Fibroblast of skin of scalp (primary cell): ENCODE data around the gene DENND2D.

Experiments
- DNase-seq: peaks from one replicate; pipeline ENCODE4 v3.0.0-alpha.2; 2013

Gene DENND2D

DNA sequence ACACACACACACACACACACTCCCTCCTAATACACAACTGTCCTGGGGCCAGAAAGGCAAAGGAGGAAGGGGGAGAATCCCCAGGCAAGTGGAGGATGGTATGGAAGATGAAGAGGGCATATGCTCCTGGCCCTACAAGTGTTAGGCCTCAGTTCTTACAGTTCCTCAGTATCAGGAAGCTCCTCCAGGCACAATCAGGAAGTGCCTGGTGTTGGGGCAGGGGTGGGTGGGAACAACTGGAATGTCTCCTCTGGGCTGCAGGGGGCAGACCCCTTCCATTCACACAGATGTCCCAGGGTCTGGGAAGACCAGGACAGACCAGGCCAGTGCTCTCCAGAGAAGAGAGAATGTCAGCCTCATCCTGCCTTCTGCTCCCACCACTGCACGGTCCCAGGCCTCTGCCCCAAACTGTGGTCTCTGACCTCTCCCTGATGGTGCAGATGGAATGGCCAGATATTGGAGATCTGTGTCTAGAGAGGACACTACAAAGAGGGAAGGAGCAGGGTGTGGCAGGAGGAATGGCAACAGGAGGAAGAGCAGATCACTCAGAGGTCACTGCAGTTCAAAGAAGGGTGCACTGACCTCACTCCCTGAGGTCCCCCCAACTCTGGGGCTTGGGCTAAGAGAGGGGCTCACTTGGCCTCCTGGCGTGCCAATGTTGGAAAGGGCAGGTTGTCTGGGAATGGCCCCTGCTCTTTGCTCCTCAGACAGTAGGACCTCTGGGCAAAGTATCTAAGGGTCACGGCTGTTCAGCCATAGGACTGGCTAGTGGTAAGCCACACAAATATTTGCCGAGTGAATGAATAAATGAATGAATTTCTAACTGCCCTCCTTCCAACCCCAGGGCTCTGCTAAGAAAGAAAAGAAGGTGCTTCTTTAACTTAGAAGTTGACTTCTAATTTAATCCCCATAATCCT is 2.5 kb upstream of the DENND2D start:
- no peak for DNase-seq

DNA sequence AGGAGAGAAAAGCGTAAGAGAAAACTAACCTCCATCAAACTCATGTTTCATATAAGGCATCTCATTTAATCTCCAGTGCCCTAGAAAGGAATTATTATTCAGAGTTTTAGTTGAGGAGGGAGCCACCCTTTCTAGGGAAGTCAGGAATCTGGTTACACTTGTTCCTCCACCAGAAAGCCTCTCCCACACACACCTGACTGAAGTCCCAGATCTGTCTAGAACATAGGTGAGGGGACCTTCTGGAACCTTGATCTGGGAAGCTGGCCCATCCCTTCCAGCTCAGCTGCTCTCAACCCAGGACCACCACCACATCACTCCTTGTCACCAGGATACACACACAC is 1.9 kb upstream of the DENND2D start:
- DNase-seq = no peak

DNA sequence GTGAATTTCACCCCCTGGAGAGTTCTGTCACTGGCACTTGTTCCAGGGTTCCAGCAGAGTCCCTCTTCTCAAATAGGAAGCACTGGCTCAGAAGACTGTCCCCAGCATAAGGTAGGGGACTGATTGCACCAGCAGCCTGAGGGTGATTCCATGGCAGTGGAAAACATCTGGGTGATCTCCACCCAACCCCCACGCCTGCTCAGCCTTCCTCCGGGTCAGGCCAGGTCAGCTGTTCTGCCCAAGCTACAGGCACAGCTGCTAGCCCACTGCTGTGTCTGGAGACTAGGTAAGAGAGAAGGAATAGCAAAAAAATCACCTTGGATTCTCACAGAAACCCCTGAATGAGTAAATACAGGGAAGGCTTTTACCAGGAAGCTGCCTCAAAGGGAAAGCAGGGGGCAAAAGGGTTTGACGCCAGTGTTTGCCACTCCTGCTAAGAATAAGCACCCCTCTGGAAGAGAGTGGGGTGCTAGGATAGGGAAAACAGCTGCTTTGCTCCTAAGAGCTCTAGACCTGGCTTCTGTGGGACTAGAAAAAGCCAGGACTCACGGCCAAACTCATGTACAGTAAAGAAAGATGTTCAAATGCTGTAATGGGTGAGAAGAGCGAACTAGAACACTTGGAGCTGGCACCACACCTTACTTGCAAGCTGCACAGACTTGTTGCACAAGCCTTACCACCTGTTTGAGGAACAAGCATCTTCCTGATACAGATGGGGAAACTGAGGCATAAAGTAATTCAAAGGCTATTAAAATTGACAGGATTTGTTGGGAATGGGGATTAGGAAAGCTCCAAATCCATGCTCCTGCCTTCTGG is 1.0 kb upstream of the DENND2D start:
- DNase-seq = no peak

DNA sequence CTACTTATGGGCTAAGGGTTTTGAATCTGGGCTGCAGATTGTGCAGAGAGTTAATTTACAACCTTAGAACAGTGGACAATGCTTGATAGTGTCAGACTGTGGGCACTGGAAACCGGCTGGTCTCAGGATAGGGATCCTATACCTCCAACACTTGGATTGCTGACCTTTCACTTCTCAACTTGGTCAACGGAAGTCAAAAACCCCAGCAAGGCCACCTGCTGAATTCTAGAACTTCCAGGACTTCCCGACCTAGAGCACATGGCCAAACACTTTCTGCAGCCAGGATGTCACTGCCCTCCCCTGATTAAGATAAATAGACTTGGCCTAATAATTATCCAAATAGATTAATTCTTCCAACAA is 336 bp upstream of the DENND2D start:
- no peak for DNase-seq

DNA sequence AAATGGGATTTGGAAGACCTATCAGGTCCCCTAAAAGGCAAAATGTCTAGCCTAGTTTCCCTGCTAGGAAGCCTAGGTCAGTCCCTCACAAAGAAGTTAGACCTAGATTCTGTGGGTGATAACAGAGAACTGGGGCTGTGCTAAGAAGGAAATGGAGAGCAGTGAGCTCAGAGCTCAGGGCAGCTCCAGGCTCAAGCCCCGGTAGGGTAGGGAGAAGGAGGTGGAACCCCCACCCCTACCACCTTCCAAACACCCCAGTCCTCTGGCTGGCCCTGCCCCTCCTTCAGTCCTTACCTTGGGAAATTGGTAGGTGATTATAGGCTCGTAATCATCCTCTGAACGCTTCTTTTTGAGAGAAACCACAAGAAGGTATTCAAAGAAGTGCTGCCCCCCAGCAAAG is 1.1 kb downstream of the DENND2D start:
- no peak for DNase-seq

DNA sequence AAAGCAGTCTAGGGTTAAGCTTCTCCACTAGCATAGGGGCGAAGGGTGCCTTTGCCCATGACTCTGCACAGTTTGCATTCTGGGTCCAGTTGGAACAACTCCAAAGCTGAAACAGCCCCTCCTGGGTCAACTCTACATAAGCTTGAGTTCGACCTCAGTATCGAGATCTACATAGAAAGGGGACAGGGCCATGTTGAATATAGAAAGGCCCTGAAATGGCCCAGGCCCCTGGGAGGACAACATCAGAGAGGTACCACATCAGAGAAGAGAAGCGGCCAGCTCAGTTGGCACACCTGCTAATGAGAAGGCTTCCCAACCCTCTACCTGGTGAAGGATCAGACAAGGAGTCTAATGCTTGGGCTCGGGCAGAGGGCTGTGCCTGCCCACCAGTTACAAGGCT is 1.6 kb downstream of the DENND2D start:
- no peak for DNase-seq

DNA sequence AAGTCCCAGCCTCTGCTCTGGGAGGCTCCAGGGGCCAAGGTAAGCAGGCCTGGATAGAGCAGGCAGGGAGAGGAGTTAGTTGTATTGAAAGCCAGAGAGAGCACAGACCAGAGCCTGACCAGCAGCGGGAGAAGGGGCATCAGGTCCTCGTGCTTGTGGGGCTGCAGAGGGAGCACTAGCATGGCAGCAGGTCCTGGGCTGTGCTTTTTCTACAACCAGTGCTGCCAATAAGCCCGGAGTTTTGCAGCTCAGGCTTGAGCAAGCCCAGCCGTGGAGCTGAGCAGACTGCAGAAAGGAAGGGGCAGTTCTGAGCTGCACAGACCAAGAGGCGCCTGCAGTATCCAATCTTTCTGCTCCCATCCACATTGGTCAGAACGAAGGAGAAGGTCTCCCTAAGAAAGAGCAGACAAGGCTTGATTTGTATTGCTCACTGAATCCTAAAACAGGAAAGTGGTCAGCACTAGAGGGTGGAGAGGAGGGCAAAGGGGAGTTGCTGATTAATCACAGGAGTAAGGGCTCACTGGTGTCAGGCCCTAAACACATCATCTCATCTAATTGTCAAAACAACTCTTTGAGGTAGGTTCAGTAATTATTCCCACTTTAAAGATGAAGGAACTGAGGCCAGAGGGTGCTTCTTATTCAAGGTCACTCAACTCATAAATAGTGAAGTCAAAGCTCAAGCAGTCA is 2.7 kb downstream of the DENND2D start:
- peak; percentile 20 for DNase-seq

DNA sequence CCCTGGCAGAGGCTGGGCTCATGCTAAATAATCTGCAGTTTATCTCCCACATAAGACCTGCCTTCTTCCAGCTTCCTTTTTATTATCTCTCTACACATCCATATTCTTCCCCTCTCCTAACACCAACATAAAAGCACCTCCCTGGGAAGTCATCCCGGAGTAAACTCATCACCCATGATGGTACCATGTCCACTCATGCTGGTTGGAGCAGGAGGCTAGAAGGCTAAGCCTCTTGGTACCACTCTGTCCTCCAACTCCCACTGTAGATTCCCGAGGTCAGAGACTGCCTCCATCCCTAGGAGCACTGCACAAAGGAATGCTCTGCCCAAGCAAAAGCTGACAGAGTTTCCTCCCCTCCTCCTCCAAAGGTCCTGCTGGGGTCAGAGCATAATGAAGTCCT is 4.2 kb downstream of the DENND2D start:
- no peak for DNase-seq

DNA sequence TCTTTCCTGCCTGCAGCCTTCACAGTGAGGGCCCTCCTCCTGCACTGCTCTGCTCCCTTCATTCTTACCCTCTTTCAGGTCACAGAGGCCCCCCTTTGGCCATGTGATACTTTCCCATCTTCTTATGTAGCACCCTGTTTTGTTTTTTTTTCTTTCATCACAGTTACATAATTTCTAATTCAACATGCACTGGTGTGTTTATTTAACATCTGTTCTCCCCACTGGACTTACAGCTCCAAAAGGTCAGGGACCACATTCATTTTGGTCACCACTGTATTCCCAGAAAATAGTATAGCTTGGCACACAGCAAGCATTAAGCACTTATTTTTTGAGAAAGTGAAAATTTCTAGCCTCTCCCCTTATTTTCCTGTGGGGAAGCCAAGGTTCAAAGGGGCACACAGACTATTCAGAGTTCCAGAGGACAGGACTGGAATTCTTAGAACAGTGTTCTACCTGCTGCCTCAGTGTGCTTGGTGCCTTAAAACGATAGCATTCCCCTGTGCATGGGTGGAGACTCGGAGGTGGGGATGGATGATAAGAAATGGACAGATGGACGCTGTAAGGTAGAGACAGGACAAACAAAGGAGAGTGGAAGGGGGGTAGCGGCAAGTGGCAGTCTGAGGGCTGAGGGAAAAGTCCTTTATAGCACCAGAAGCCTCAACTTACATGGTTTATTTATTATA is 5.3 kb downstream of the DENND2D start:
- DNase-seq = no peak

DNA sequence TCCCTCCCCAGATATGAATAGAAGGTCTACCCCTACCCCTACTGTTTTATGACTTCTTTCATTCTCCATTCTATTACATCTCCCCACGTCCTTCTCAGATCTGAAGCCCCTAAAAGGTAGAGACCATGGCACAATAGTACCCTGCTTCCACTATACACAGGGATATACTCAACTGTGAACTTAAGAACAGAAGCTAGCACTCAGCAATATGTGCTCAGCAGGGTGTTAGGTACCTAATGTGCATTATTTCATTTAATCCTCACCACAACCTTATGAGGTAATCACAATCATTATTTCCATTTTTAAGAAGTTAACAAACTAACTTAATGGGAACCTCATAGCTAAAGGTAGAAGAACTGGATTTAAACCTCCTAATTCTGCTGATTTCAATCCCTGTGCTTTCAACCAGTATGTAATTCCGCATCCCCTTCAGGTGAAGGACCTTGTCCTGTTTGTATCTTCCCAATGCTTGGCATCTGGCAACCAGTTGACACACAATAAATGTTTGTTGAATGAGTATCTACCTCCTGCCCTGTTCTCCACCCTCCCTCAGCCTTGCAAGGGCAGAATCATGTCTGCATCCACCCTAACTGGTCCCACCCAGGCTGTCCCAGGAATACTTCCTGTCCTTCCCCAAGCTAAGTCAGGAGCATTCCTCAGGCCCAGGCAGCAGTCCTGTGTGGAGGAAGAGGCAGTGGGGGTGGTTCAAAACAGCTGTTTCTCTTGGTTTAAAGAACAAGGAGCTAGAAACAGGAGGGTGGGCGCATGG is 6.5 kb downstream of the DENND2D start:
- DNase-seq = peak; percentile 10

DNA sequence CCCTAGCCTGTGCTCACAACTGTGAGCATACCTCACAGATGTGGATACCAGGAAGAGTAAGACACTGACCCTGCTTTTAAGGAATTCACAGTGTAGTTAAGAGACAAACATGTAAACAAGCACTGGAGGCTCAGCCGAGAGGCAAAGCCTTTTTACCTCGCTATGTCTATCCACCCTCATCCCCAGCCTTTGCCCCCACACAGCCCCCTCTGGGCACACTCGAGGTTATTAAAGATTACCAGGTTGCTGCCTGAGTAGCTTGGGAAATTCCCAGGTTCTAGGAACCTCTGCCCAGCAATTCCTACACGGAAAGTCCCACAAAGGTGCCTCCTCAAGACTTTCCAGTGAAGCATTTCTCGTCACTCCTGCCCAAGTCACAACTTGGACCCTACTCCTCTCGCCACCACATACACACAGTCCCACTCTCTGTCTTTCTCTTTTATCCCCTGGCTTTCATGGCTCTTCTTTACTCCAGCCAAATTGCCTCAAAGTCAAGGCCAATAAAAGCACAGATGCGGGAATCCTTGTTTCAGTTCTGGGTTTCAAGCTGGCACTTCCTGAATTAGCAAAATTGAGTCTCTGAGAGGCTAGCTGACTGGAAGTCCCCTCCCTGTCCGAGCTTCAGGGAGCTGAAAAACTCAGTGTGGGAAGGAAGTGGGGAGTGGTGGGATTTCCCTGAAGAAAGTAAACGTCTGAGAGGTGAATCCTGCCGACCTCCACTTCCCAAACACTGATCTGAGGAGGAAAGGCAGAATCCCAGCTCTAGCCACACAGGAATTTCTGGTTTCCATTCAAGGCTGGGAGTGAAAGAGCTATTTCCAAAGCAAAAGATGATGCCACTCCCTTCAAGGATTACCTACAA is 7.6 kb downstream of the DENND2D start:
- no peak for DNase-seq

DNA sequence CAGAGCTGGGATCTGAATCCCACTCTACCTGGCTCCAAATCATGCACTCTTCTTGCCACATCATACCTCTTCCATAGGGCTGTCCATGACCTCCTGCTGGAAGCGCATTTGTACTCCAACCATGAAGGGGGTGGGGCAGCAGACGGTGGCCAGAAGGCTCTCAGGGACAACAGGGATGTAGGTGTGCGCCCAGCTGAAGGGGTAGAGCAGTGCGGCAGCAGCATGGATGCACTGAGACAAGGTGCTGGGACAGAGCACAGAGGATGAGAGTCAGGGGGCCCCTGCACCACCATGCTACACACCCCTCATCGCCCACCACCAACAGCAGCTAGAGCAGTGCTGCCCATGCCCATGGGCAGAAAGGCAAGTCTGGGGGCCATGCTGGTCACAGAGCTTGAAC is 8.4 kb downstream of the DENND2D start:
- DNase-seq = no peak

DNA sequence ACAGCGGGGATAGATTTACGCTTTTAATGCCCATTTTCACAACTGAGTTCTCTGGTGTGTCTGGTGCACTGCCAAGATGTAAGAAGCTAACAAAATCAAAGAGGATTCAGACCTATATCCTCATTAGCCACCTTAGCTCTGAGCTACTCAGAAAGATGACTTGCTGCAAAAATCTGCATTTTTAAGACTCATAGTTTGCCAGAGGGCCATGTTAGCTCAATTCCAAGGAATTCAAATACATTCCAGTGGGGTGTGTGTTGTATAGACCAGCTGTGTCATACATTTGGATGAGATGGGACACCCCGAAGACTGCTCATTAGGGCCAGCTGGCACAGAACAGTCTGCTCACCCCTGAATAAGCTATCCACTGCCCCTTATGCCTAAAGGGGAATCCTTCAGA is 8.9 kb downstream of the DENND2D start:
- DNase-seq = peak; percentile 79

DNA sequence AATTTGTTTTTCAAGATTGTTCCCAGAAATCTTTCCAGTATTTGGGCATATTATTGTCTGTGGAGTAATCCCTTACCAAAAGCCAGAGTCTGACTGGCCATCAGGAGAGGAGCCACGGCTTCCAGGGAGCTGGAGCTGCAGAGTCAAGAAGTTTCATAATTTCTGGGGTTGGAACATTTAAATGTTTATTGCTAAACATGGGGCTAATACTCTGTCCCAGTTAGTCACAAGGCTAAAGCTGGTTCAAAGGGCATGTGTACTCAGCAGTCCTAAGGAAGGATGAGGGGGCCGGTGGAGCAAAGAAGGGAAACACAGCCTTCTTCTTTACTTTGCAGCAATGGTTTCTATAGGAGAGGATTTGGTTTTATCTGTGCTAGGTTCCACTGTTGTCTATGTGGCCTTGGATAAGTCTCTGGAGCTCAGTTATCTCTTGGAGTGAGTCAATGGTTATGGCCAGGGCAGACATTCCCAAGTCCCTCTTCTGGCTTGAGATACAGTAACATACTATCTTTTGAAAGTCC is 9.5 kb downstream of the DENND2D start:
- DNase-seq = no peak

DNA sequence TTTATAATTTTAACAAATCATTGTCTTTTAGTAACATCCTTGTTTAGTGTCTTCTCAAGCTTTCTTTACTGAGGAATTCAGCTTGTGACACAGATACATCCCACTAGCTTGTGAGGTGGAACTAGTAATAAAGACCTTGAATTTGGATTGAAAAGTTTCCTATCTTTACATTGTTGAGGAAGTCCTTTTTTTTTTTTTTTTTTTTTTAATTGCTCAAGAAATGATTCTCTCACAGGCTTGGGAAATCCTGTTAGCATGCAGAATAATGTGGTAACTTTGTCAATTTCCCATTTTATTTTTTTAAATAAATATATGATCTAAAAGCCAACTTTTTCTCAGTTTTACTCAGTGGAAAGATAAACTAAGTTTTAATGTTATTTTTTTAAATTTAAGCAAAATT is 15.8 kb downstream of the DENND2D start:
- DNase-seq = no peak

DNA sequence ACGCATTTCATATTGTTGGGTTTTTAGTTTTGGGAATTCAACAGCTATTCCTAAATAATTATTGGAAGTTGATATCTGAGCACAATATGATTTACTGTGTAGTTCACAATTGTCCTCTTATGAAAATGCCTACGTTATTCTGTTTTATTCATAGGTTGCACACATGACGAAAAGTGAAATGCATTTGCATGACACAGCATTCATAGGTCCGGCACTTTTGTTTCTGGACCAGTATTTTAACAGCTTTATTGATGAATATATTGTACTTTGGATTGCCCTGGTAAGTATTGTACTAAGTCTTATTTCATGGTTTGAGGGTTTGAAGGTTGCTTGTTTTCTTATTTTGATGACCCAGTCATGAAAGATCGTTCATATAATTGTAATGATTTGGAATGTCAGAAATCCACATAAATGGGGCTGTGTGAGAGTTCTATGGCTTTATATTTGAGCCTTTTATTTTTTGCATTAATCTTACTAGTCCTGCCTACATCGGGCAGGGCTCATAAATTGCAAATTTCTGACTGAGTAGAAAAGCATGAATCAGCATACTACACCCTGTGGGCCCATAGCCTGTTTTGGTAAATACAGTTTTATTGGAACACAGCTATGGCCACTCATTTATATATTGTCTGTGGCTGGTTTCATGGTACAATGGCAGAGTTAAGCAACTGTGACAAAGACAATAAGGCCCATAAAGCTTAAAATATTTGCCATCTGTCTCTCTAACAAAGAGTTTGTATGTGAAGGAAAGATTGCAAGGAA is 17.0 kb downstream of the DENND2D start:
- DNase-seq = no peak

DNA sequence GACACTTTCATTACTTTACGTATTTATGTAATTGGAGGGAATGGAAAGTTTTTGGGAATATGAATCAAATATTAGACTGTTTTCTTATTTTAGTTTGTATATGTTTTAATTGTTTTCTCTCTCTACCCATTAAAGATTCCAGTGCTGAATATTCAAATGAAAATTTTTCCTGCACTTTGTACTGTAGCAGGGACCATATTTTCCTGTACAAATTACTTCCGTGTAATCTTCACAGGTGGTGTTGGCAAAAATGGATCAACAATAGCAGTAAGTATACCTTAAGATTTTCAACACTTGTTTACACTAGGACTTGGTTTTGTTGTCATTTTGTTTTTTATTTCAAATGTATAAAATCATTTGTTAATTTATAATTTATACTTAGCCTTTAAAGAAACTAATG is 18.4 kb downstream of the DENND2D start:
- DNase-seq = no peak

DNA sequence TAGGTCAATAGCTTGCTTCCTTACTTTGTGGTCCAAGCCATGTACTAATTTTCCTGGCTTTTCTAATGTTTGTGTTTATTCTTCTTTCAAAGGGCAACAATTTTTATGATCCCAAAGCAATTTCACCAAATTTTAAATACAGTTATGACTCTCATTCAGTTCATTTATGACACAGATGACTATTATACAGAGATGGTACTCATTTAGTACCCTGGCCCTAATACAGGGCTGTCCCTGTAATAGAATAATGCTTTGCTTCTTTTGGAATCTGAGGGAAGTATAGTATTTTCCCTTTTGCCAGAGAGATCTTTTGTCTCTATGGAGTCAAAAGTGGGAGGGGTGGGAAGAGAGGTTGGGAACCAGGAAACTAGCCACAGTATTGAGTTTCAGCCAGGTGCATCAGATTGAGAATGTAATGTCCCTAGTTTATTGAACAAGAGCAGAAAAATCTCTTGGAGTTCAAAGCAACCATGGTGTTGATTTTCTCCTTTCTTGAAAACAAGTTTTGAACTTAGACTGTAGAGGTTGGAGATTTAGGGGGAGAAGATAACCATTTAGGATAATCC is 20.4 kb downstream of the DENND2D start:
- DNase-seq = no peak

DNA sequence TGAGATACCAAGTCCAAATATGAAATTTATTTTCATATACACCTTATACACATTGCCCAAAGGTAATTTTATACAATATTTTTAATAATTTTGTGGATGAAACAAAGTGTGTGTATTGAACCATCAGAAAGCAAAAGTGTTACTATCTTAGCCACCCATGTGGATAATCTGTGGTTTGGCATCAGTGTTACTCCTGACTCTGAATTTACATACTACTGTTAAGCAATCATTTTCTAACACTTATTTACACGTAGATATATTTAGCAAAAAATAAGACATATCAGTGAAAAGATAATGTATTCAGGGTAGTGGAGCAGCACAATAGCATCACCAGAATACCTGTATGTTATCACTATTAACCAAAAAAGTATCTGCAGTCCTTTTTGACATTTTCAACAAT is 23.8 kb downstream of the DENND2D start:
- no peak for DNase-seq

DNA sequence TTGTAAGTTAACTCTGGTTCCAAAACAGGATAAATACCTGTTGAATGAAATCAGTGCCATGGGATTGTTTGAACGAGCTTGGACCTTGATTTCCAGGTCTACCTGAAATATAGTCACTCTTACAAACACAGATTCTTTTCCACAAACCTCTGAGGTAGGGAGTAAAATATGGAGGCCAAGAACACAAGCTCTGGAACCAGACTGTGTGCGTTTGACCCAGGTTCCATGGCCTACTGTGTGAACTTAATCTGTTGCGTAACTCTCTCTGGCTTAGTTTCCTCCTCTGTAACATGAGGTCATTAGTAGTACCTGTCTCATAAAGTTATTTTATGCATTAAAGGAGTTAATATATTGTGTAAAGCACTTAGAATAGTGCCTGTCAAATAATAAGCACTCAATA is 25.1 kb downstream of the DENND2D start:
- no peak for DNase-seq
